ENCODE measurements around the gene SNTG2.

Gene SNTG2

GRCh38 chr2:1328684-1329083 is 378.0 kb downstream of the SNTG2 start:
- no peak overlapping the region for H2BK5ac ChIP-seq (ENCODE audit: low read length)
- DNase-seq (ENCODE audit: low spot score) = no peak
- peak overlapping the region; percentile 85 for H3K14ac ChIP-seq (ENCODE audit: low read length)
- H3K79me1 ChIP-seq (ENCODE audit: low read depth, low read length) = no peaks in the 10 kb centered on the region
- H3K9me3 ChIP-seq (replicated peaks in 1 of 2; ENCODE audit: control insufficient read depth in 2 of 2, insufficient read depth in 1 of 2, low read depth in 1 of 2, low read length in 2 of 2) = peaks cover 0 to 2% of the 10 kb centered on the region in 2 donors
- no peak overlapping the region for H3K9ac ChIP-seq (ENCODE audit: low read depth, low read length, poor library complexity)
- no peaks in the 10 kb centered on the region for H3K36me3 ChIP-seq (replicated peaks in 1 of 2; ENCODE audit: control insufficient read depth in 2 of 2, insufficient read depth in 2 of 2, low read length in 2 of 2)
- no peak overlapping the region for H3K18ac ChIP-seq (ENCODE audit: low read length)
- H2AFZ ChIP-seq (ENCODE audit: low read length) = no peak overlapping the region
- no peaks in the 10 kb centered on the region for H3K27me3 ChIP-seq (ENCODE audit: control insufficient read depth in 3 of 3, insufficient read depth in 3 of 3, low read depth in 1 of 3, low read length in 3 of 3)
- H3K4ac ChIP-seq (ENCODE audit: low read length) = no peak overlapping the region
- H3K27ac ChIP-seq (replicated peaks; ENCODE audit: low read length) = no peak overlapping the region
- no peak overlapping the region for H2AK5ac ChIP-seq (ENCODE audit: low read depth, low read length)
- H3K23ac ChIP-seq (ENCODE audit: low read depth, low read length, poor library complexity) = no peak overlapping the region
- no peak overlapping the region for H3K4me2 ChIP-seq (ENCODE audit: insufficient read depth, low read length, poor library complexity, severe bottlenecking)
- H2BK120ac ChIP-seq (ENCODE audit: low read depth, low read length) = no peak overlapping the region
- H2BK15ac ChIP-seq (ENCODE audit: low read length) = no peak overlapping the region
- H3K4me3 ChIP-seq (ENCODE audit: low read length in 2 of 2) = peak overlapping the region in 1 of 2 donors; percentile 68
- no peak overlapping the region for H2BK12ac ChIP-seq (ENCODE audit: low read length)
- no peaks in the 10 kb centered on the region for H3K4me1 ChIP-seq (ENCODE audit: control insufficient read depth in 2 of 2, insufficient read depth in 1 of 2, low read depth in 1 of 2, low read length in 2 of 2)
- WGBS, 2 donors (ENCODE audit: extremely low coverage in 2 of 2, insufficient read length in 2 of 2, insufficient replicate concordance in 1 of 2) = no CpG with 5 or more reads among the region's 5 CpGs
- H4K8ac ChIP-seq (ENCODE audit: low read depth, low read length) = peak overlapping the region; percentile 89
- no peak overlapping the region for H4K91ac ChIP-seq (ENCODE audit: low read depth, low read length, poor library complexity)

DNA sequence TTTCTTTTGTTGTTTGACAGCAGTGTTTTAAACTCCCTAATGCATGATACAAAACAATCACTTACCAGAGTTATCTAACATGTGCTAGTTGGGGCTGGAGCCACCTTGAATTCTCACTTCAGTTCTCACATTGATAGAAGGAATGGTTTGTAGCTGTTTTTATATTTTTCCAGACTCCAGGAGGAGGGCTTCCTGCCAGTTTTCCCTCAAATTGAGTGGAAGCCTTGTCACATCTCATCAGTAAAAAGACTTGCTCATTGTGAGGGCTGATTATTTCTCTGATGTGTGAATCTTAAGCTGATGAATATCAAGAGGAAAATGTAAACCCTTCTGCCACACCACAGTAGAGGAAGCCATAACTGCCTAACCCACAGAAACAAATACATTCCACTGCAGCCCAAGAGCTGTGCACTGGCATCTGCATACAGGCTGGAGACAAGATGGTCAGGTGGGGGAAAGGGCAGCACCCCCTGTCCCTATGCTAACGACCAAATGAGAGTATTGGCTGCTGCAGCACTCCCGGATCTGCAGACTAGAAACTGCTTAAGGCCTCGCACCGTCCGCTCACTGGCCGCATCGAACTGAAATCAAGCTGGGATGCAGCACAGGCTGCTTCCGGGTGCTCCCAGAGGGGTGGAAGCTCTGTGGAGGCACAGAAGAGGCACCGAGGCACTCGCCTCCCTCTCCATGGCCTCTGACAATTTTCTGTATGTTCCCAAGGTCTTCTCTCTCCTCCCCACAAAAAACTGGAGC is 388.9 kb downstream of the SNTG2 start:
- Histone ChIP-seq H4K8ac (ENCODE audit: low read depth, low read length) (no peak overlapping the region), H3K4ac (ENCODE audit: low read length) (no peak overlapping the region), H3K79me1 (ENCODE audit: low read depth, low read length) (no peaks in the 10 kb centered on the region), H3K4me2 (ENCODE audit: insufficient read depth, low read length, poor library complexity, severe bottlenecking) (no peak overlapping the region), H2BK12ac (ENCODE audit: low read length) (no peak overlapping the region), H2AFZ (ENCODE audit: low read length) (no peak overlapping the region), H3K4me3 (ENCODE audit: low read length in 2 of 2) (no peak overlapping the region), H3K9ac (ENCODE audit: low read depth, low read length, poor library complexity) (no peak overlapping the region), H3K4me1 (ENCODE audit: control insufficient read depth in 2 of 2, insufficient read depth in 1 of 2, low read depth in 1 of 2, low read length in 2 of 2) (no peaks in the 10 kb centered on the region), H3K14ac (ENCODE audit: low read length) (no peak overlapping the region), H2AK5ac (ENCODE audit: low read depth, low read length) (no peak overlapping the region), H2BK5ac (ENCODE audit: low read length) (no peak overlapping the region), H3K36me3 (replicated peaks in 1 of 2; ENCODE audit: control insufficient read depth in 2 of 2, insufficient read depth in 2 of 2, low read length in 2 of 2) (no peaks in the 10 kb centered on the region), H3K27ac (replicated peaks; ENCODE audit: low read length) (no peak overlapping the region), H4K91ac (ENCODE audit: low read depth, low read length, poor library complexity) (no peak overlapping the region), H3K27me3 (ENCODE audit: control insufficient read depth in 3 of 3, insufficient read depth in 3 of 3, low read depth in 1 of 3, low read length in 3 of 3) (no peaks in the 10 kb centered on the region), H3K23ac (ENCODE audit: low read depth, low read length, poor library complexity) (no peak overlapping the region), H3K9me3 (replicated peaks in 1 of 2; ENCODE audit: control insufficient read depth in 2 of 2, insufficient read depth in 1 of 2, low read depth in 1 of 2, low read length in 2 of 2) (no peaks in the 10 kb centered on the region), H3K18ac (ENCODE audit: low read length) (no peak overlapping the region), H2BK120ac (ENCODE audit: low read depth, low read length) (no peak overlapping the region), H2BK15ac (ENCODE audit: low read length) (no peak overlapping the region)
- DNase-seq (ENCODE audit: low spot score) = no peak
- WGBS, 2 donors (ENCODE audit: extremely low coverage in 2 of 2, insufficient read length in 2 of 2, insufficient replicate concordance in 1 of 2) = no CpG with 5 or more reads among the region's 10 CpGs

DNA sequence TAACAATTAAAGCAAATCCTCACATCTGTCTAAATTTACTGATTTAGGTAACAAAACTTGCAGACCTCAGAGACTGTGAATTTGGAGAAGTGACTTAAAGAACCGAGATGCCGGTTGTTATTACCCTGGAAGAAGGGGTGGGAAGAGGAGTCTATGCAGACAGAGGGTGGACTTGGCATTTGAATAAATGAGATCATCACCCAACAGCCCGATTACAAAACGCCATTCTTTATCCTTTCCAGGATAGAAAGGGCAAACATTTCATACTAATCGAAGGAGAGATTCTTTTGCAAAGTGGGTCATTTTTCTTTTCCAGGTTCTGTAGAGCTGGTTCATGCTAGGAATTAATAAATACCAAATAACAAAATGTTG is 389.5 kb downstream of the SNTG2 start:
- no peak overlapping the region for H3K18ac ChIP-seq (ENCODE audit: low read length)
- H3K4me2 ChIP-seq (ENCODE audit: insufficient read depth, low read length, poor library complexity, severe bottlenecking) = no peak overlapping the region
- H4K91ac ChIP-seq (ENCODE audit: low read depth, low read length, poor library complexity) = no peak overlapping the region
- no peak overlapping the region for H2AFZ ChIP-seq (ENCODE audit: low read length)
- no peaks in the 10 kb centered on the region for H3K4me1 ChIP-seq (ENCODE audit: control insufficient read depth in 2 of 2, insufficient read depth in 1 of 2, low read depth in 1 of 2, low read length in 2 of 2)
- no peak overlapping the region for H3K4ac ChIP-seq (ENCODE audit: low read length)
- H2AK5ac ChIP-seq (ENCODE audit: low read depth, low read length) = no peak overlapping the region
- no peaks in the 10 kb centered on the region for H3K27me3 ChIP-seq (ENCODE audit: control insufficient read depth in 3 of 3, insufficient read depth in 3 of 3, low read depth in 1 of 3, low read length in 3 of 3)
- H3K4me3 ChIP-seq (ENCODE audit: low read length in 2 of 2) = no peak overlapping the region
- DNase-seq (ENCODE audit: low spot score) = no peak
- no peak overlapping the region for H4K8ac ChIP-seq (ENCODE audit: low read depth, low read length)
- H2BK5ac ChIP-seq (ENCODE audit: low read length) = no peak overlapping the region
- no peak overlapping the region for H2BK15ac ChIP-seq (ENCODE audit: low read length)
- no peaks in the 10 kb centered on the region for H3K79me1 ChIP-seq (ENCODE audit: low read depth, low read length)
- no peak overlapping the region for H3K9ac ChIP-seq (ENCODE audit: low read depth, low read length, poor library complexity)
- H3K14ac ChIP-seq (ENCODE audit: low read length) = no peak overlapping the region
- H2BK120ac ChIP-seq (ENCODE audit: low read depth, low read length) = no peak overlapping the region
- H3K9me3 ChIP-seq (replicated peaks in 1 of 2; ENCODE audit: control insufficient read depth in 2 of 2, insufficient read depth in 1 of 2, low read depth in 1 of 2, low read length in 2 of 2) = no peaks in the 10 kb centered on the region
- no CpG with 5 or more reads among the region's 5 CpGs for WGBS, 2 donors (ENCODE audit: extremely low coverage in 2 of 2, insufficient read length in 2 of 2, insufficient replicate concordance in 1 of 2)
- no peaks in the 10 kb centered on the region for H3K36me3 ChIP-seq (replicated peaks in 1 of 2; ENCODE audit: control insufficient read depth in 2 of 2, insufficient read depth in 2 of 2, low read length in 2 of 2)
- H3K23ac ChIP-seq (ENCODE audit: low read depth, low read length, poor library complexity) = no peak overlapping the region
- H3K27ac ChIP-seq (replicated peaks; ENCODE audit: low read length) = no peak overlapping the region
- H2BK12ac ChIP-seq (ENCODE audit: low read length) = no peak overlapping the region

DNA sequence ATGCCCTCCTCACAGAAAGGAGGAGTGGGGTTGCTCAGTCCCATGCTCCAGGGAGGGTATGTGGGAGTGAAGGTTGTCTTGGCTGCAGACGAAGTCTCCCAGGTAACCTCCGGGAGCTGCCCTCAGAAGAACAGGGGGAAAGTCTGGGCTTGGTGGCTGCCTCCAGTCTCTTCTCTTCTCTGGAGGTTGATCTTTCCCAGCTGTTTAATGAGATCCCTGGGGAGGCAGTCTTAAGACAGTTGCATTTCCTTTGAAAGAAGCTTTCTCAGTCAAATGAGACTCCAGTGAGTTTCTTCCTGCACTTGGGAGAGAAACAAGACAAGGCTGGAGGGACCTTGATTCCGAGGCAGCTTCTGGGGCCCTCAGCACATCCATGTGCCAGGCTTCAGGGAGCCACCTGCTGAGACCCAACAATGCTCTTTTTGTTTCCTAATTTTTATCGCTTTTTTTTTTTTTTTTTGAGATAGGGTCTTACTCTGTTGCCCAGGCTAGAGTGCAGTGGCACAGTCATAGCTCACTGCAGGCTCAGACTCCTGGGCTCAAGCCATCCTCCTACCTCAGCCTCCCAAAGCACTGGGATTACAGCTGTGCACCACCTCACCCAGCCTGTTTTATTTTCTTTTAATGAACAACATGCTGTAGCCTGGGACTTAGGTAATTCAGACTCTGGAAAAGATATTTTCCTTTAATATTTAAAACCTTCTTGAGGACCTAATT is 390.9 kb downstream of the SNTG2 start:
- Histone ChIP-seq H3K9ac (ENCODE audit: low read depth, low read length, poor library complexity) (no peak overlapping the region), H2BK12ac (ENCODE audit: low read length) (no peak overlapping the region), H2BK5ac (ENCODE audit: low read length) (no peak overlapping the region), H3K4ac (ENCODE audit: low read length) (no peak overlapping the region), H2BK120ac (ENCODE audit: low read depth, low read length) (no peak overlapping the region), H3K18ac (ENCODE audit: low read length) (no peak overlapping the region), H3K36me3 (replicated peaks in 1 of 2; ENCODE audit: control insufficient read depth in 2 of 2, insufficient read depth in 2 of 2, low read length in 2 of 2) (no peaks in the 10 kb centered on the region), H3K4me1 (ENCODE audit: control insufficient read depth in 2 of 2, insufficient read depth in 1 of 2, low read depth in 1 of 2, low read length in 2 of 2) (no peaks in the 10 kb centered on the region), H3K9me3 (replicated peaks in 1 of 2; ENCODE audit: control insufficient read depth in 2 of 2, insufficient read depth in 1 of 2, low read depth in 1 of 2, low read length in 2 of 2) (no peaks in the 10 kb centered on the region), H2AK5ac (ENCODE audit: low read depth, low read length) (no peak overlapping the region), H3K4me2 (ENCODE audit: insufficient read depth, low read length, poor library complexity, severe bottlenecking) (no peak overlapping the region), H2AFZ (ENCODE audit: low read length) (no peak overlapping the region), H3K23ac (ENCODE audit: low read depth, low read length, poor library complexity) (no peak overlapping the region), H3K27me3 (ENCODE audit: control insufficient read depth in 3 of 3, insufficient read depth in 3 of 3, low read depth in 1 of 3, low read length in 3 of 3) (no peaks in the 10 kb centered on the region), H3K79me1 (ENCODE audit: low read depth, low read length) (no peaks in the 10 kb centered on the region), H4K91ac (ENCODE audit: low read depth, low read length, poor library complexity) (no peak overlapping the region), H4K8ac (ENCODE audit: low read depth, low read length) (no peak overlapping the region), H3K27ac (replicated peaks; ENCODE audit: low read length) (no peak overlapping the region), H3K14ac (ENCODE audit: low read length) (no peak overlapping the region), H2BK15ac (ENCODE audit: low read length) (no peak overlapping the region), H3K4me3 (ENCODE audit: low read length in 2 of 2) (no peak overlapping the region)
- DNase-seq (ENCODE audit: low spot score) = no peak
- no CpG with 5 or more reads among the region's 4 CpGs for WGBS, 2 donors (ENCODE audit: extremely low coverage in 2 of 2, insufficient read length in 2 of 2, insufficient replicate concordance in 1 of 2)
